ENCODE results near the gene MDP1. TPM values are rescaled to one million over a fixed set of nuclear protein-coding genes. Genes with fewer than 3 reads are reported as not detected.

Gene MDP1
- total RNA-seq, 1 donor from 2014 or later: 13.8 TPM

DNA sequence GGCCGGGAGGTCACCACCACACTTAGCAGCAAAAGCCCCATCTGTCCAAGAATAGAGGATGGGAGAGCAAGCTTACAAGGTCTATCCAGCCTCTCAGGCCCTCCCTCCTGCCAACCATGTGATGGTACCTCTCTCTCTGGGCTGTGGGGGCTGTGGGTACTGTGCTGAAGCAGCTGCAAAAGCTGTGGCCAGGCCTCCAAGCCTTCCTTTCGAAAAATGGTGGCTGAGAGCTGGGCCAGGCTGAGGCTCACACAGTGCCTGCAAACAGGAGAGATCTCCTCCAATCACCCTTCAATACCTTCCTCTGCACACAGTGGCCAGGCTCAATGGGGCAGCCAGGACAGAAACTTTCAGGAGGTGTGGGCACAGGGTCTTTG, 28.3 kb downstream of the MDP1 start:
- intact Hi-C loops (cut with DNase I): no loop called here
- no peak for DNase-seq (ENCODE audit: low spot score)
- no peak for ATAC-seq

- intact Hi-C loops (cut with DNase I): no loop called here
- no peak for ATAC-seq
- DNase-seq (ENCODE audit: low spot score): no peak
Measured at GRCh38 chr14:24186831-24187538, 28.9 kb downstream of the MDP1 start.

GRCh38 chr14:24185741-24186140, 30.1 kb downstream of the MDP1 start:
- DNase-seq (ENCODE audit: low spot score) (no peak), ATAC-seq (no peak)
- intact Hi-C loops (cut with DNase I): no loop called here

GRCh38 chr14:24185026-24185425, 30.8 kb downstream of the MDP1 start:
- ATAC-seq: no peak
- intact Hi-C loops (cut with DNase I): no loop called here
- no peak for DNase-seq (ENCODE audit: low spot score)

GRCh38 chr14:24184104-24184970, 31.5 kb downstream of the MDP1 start:
- ATAC-seq (no peak), DNase-seq (ENCODE audit: low spot score) (no peak)
- intact Hi-C loops (cut with DNase I): no loop called here

- intact Hi-C loops (cut with DNase I): no loop called here
- DNase-seq (ENCODE audit: low spot score) (no peak), ATAC-seq (no peak)
Measured at GRCh38 chr14:24183014-24183481, 32.8 kb downstream of the MDP1 start.

GRCh38 chr14:24182110-24182882, 33.6 kb downstream of the MDP1 start:
- ATAC-seq (no peak), DNase-seq (ENCODE audit: low spot score) (no peak)
- intact Hi-C loops (cut with DNase I): no loop called here

- intact Hi-C loops (cut with DNase I): no loop called here
- ATAC-seq (no peak), DNase-seq (ENCODE audit: low spot score) (no peak)
Measured at GRCh38 chr14:24181371-24182077, 34.3 kb downstream of the MDP1 start.

GRCh38 chr14:24179961-24180796, 35.7 kb downstream of the MDP1 start:
- ATAC-seq (peak; percentile 68), DNase-seq (ENCODE audit: low spot score) (no peak)
- intact Hi-C loops (cut with DNase I): no loop called here

- intact Hi-C loops (cut with DNase I): no loop called here
- ATAC-seq (peak; percentile 19), DNase-seq (ENCODE audit: low spot score) (no peak)
Measured at GRCh38 chr14:24179294-24179960, 36.4 kb downstream of the MDP1 start.

DNA sequence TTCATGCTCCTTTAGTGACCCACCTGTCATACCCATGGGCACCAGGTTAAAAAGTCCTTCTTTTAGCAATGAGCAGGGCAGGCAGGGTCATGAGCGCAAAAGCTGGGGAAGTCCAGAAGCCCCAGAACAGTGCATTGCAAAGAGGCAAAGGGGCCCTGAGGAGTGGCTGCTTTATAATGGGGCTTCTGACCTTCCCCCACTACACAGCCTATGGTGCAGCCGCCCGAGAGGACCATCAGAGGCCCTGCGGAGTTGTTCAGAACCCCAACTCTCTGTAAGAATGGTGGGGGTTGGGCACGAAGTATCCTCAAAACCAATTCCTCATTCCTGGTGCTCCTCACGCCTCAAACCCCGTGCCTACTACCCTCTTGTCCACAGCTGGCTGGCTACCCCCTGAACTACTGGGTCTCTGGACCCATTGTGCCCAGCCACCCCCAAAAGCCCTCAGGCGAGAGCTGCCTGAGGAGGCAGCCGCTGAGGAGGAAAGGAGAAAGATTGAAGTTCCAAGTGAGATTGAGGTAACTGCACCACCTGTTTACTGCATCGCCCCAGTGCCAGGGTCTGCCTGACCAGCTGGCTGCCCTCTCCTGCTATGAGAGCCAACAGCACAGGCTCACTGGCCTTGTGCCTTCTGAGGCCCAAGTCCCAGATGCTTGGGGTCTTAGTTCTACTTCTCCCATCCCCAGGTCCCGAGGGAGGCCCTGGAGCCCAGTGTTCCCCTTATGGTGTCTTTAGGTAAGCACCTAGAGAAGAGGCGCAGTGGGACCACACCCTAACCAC, 37.3 kb downstream of the MDP1 start:
- intact Hi-C loops (cut with DNase I): no loop called here
- DNase-seq (ENCODE audit: low spot score): no peak
- no peak for ATAC-seq

- intact Hi-C loops (cut with DNase I): no loop called here
- no peak for DNase-seq (ENCODE audit: low spot score)
- no peak for ATAC-seq
Measured at GRCh38 chr14:24177891-24178290, 38.0 kb downstream of the MDP1 start.

DNA sequence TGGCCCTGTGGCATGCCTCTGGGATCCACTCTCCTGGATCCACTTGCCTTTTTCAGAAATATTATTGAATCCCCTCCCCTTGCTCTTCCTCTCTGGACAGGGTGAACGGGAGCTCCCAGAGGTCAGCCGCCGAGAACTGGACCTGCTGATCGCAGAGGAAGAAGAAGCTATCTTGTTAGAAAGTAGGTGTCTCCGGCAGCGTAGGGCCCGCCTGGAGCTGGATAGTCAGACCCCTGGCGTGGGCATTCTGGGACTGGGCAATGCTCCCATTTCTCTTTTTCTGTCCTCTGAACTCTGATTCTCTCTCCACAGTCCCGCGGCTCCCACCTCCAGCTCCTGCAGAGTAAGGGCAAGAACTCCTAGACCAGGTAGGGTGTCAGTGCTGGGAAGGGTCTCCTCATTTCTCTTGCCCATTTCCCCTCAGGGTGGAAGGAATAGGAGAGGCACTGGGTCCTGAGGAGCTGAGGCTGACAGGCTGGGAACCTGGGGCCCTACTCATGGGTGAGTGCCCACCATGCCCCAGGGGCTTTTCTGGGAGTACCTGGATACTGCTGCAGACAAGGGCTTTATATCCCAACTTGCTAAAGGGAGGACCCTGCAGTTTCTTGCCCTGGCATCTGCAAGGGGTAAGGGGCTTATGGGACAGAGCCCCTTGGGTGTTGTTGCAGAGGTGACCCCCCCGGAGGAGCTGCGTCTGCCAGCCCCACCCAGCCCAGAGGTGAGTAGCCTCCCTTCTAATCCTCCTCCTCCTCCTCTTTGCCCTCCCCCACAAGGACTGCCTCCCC, 38.6 kb downstream of the MDP1 start:
- intact Hi-C loops (cut with DNase I): no loop called here
- DNase-seq (ENCODE audit: low spot score): no peak
- ATAC-seq: no peak

DNA sequence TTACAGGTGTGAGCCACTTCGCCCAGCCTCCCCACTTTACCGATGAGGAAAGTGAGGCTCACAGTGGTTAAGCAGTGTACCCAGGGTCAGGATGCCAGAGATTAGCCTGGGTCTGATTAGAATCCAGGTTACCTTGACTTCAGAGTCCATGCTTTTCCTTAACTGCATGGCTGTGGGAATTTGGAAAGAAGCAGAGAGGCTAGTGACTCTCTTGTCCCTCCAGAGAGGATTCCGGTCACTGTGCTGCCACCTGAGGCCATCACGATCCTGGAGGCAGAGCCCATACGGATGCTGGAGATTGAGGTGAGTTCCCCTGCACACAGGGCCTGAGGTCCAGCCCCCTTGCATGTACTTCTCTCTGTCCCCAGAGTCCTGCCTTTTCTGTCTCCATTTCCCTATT, 39.3 kb downstream of the MDP1 start:
- DNase-seq (ENCODE audit: low spot score) (no peak), ATAC-seq (no peak)
- intact Hi-C loops (cut with DNase I): no loop called here

- ATAC-seq: no peak
Measured at GRCh38 chr14:24172871-24173281, 43.0 kb downstream of the MDP1 start.

DNA sequence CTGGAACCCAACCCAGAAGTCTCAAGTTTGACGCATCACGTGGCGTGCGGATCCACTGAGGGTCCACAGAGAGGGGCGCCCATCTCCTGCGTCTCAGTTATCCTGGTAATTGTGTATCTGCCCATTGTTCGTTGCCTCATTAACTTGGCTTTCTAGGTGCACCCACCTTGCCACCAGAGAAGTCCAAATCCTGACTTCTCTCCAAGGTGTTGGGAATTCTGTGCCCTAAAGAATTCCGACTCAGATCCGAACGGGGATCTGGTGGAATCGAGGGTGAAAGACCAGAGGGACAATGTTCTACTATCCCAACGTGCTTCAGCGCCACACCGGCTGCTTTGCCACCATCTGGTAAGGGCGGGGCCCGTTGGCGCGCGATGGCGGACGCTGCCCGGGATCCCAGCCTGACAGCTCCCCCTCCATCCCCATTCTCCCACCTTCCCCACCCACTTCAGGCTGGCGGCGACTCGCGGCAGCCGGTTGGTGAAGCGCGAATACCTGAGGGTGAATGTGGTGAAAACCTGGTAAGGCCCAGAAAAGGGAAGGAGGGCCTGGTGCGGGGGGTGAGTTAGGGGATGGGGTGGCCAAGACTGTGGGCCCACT, 43.5 kb downstream of the MDP1 start:
- DNase-seq (ENCODE audit: low spot score): no peak
- intact Hi-C loops (cut with DNase I): no loop called here

More at GRCh38 chr14:24172871-24173281, 43.0 kb downstream of the MDP1 start:
- DNase-seq (ENCODE audit: low spot score): no peak
- intact Hi-C loops (cut with DNase I): no loop called here

More for the DNA sequence above, 43.5 kb downstream of the MDP1 start:
- peak; percentile 6 for ATAC-seq
